PC-9 (cell line): Measurements from ENCODE around the gene INO80E. TPM values are rescaled to one million over a fixed set of nuclear protein-coding genes. Genes with fewer than 3 reads are reported as not detected.

Experiments
- BruUV-seq: library from RNA; stranded (reverse); fragments of 400-500 nt; replicated peaks from 2 replicates; lab custom pipeline; 2021; lab: Mats Ljungman, UMichigan
- CTCF ChIA-PET: fragments of 300-600 bp; sonication (Branson Sonifier 250); formaldehyde crosslinking; loops from one replicate; lab custom pipeline; 2022; ENCODE audit warnings: antibody characterized with exemption; lab: Charles Lee
- POLR2A ChIA-PET: fragments of 300-600 bp; sonication (Branson Sonifier 250); formaldehyde crosslinking; loops from one replicate; lab custom pipeline; 2022; ENCODE audit warnings: antibody characterized with exemption; ENCODE audit not compliant: unreplicated experiment; lab: Charles Lee
- DNase-seq, 2 experiments: peaks; one replicate each; pipeline versions ENCODE4 v3.0.0 to v3.0.0-alpha.2; 2015 to 2022; ENCODE audit warnings: mixed read lengths in 1 of 2
- H2AFZ ChIP-seq: fragments of 200-600 bp; sonication (generic); 2 replicates; pipeline ENCODE4 v1.8.1; 2017; ENCODE audit warnings: antibody characterized with exemption
- H3F3A ChIP-seq: fragments of 200-600 bp; sonication (generic); 2 replicates; pipeline ENCODE4 v1.8.1; 2017; ENCODE audit warnings: antibody characterized with exemption, mild to moderate bottlenecking, low read depth; ENCODE audit not compliant: insufficient read depth
- H3K27ac ChIP-seq: fragments of 200-600 bp; sonication (generic); 2 replicates; pipeline ENCODE4 v1.6.1; 2016; ENCODE audit warnings: mixed run types
- H3K27me3 ChIP-seq: fragments of 200-600 bp; sonication (generic); 2 replicates; pipeline ENCODE4 v1.6.1; 2016; ENCODE audit warnings: low read depth, mixed run types; ENCODE audit not compliant: insufficient read depth
- H3K36me3 ChIP-seq: fragments of 200-600 bp; sonication (generic); 2 replicates; pipeline ENCODE4 v1.6.1; 2016; ENCODE audit warnings: low read depth, mixed run types
- H3K4me1 ChIP-seq: fragments of 200-600 bp; sonication (generic); replicated peaks from 2 replicates; pipeline ENCODE4 v1.6.1; 2016; ENCODE audit warnings: mixed run types; ENCODE audit not compliant: insufficient read depth
- H3K4me2 ChIP-seq: fragments of 200-600 bp; sonication (generic); 2 replicates; pipeline ENCODE4 v1.6.1; 2017; ENCODE audit warnings: mixed run types
- H3K4me3 ChIP-seq: fragments of 200-600 bp; sonication (generic); 2 replicates; pipeline ENCODE4 v1.6.1; 2016; ENCODE audit warnings: mixed run types
- H3K79me2 ChIP-seq: fragments of 200-600 bp; sonication (generic); 2 replicates; pipeline ENCODE4 v1.6.1; 2017; ENCODE audit warnings: low read depth, mixed run types
- H3K9me2 ChIP-seq: fragments of 200-600 bp; sonication (generic); 2 replicates; pipeline ENCODE4 v1.8.1; 2017; ENCODE audit warnings: mild to moderate bottlenecking; ENCODE audit not compliant: insufficient read depth
- H3K9me3 ChIP-seq: fragments of 200-600 bp; sonication (generic); 2 replicates; pipeline ENCODE4 v1.8.1; 2016; ENCODE audit warnings: low read depth; ENCODE audit not compliant: insufficient read depth
- H4K20me1 ChIP-seq: fragments of 200-600 bp; sonication (generic); 2 replicates; pipeline ENCODE4 v1.8.1; 2017; ENCODE audit not compliant: insufficient read depth
- EZH2 ChIP-seq: fragments of 200-600 bp; sonication (generic); IDR thresholded peaks from 2 replicates; pipeline ENCODE4 v1.8.0; 2017; ENCODE audit warnings: antibody characterized with exemption, low read depth
- intact Hi-C: fragments of 100-400 bp; cut with micrococcal nuclease; formaldehyde crosslinking; loops from one replicate; pipeline ENCODE4 v1.10.0; 2022; ENCODE audit not compliant: unreplicated experiment
- total RNA-seq: library from RNA; stranded (reverse); gene quantifications from 2 replicates; pipeline ENCODE4 v1.2.3, GENCODE V29; 2021
- TF ChIP-seq, protein P1 (sequence below): fragments of 200-600 bp; sonication (generic); conservative IDR thresholded peaks from 2 replicates; pipeline ENCODE4 v1.6.1; 2017; ENCODE audit warnings: mixed run types, antibody characterized with exemption, mild to moderate bottlenecking, moderate library complexity

Gene INO80E
- total RNA-seq, 1 experiment from 2014 or later = 102 TPM

DNA sequence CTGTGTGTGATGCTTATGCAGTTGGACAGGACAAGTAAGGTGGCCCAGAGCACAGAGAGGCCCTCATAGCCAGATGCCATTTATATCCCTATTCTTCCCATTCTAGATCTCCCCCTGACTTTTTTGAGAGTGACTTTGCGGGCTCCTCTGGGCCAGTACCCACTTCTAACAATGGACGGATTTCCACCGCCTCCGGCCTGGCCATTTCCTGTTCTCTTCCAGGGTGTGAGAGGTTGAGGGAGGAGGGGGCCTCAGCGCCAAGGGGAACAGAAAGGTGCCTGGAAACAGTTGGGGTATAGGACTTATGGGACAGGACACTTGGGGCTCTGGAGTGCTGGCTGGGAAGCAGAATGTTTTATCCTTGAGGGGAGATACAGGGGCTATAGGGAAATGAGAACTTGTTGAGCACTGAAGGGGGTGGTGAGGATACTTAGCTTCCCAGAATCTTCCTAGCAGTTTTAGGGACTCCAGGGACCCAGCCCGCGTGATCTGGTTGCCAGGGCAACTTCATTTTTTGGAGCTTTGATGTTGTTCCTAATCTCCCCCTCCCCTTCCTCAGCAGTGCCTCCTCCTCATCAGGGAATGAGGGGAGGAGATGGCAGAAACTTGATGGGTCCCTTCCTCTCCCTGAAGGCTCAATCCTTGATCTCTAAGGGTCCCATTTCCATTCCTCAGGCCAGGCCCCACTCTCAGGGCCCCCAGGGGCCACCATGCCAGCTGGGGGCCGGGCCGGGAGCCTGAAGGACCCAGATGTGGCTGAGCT is 18.8 kb upstream of the INO80E start:
- ChIA-PET CTCF (no interaction called here), POLR2A (interaction anchor here (0.6 kb wide), 1 partner anchor 21 kb away, joined by 6 read pairs; no protein-coding TSS in a partner anchor)
- BruUV-seq = no TSS peak
- TF ChIP-seq EZH2 = no peak
- TF ChIP-seq, protein P1, sequence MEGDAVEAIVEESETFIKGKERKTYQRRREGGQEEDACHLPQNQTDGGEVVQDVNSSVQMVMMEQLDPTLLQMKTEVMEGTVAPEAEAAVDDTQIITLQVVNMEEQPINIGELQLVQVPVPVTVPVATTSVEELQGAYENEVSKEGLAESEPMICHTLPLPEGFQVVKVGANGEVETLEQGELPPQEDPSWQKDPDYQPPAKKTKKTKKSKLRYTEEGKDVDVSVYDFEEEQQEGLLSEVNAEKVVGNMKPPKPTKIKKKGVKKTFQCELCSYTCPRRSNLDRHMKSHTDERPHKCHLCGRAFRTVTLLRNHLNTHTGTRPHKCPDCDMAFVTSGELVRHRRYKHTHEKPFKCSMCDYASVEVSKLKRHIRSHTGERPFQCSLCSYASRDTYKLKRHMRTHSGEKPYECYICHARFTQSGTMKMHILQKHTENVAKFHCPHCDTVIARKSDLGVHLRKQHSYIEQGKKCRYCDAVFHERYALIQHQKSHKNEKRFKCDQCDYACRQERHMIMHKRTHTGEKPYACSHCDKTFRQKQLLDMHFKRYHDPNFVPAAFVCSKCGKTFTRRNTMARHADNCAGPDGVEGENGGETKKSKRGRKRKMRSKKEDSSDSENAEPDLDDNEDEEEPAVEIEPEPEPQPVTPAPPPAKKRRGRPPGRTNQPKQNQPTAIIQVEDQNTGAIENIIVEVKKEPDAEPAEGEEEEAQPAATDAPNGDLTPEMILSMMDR = no peak
- H3K79me2 ChIP-seq = peaks cover 41% of the 10 kb centered on the region
- no peaks in the 10 kb centered on the region for H3K9me3 ChIP-seq
- intact Hi-C loops = no loop called here
- H3K9me2 ChIP-seq = no peaks in the 10 kb centered on the region
- peaks cover 35% of the 10 kb centered on the region for H3K36me3 ChIP-seq
- H3K27ac ChIP-seq = no peak overlapping the region
- H3K4me2 ChIP-seq = no peak overlapping the region
- peaks cover 11% of the 10 kb centered on the region; the same call in 1 of the 2 replicates for H3F3A ChIP-seq
- H4K20me1 ChIP-seq = peaks cover 21% of the 10 kb centered on the region; the same call in 1 of the 2 replicates
- DNase-seq = no peak
- H3K4me3 ChIP-seq = no peak overlapping the region
- H2AFZ ChIP-seq = no peak overlapping the region
- no peaks in the 10 kb centered on the region for H3K27me3 ChIP-seq
- H3K4me1 ChIP-seq = peaks cover 19% of the 10 kb centered on the region

DNA sequence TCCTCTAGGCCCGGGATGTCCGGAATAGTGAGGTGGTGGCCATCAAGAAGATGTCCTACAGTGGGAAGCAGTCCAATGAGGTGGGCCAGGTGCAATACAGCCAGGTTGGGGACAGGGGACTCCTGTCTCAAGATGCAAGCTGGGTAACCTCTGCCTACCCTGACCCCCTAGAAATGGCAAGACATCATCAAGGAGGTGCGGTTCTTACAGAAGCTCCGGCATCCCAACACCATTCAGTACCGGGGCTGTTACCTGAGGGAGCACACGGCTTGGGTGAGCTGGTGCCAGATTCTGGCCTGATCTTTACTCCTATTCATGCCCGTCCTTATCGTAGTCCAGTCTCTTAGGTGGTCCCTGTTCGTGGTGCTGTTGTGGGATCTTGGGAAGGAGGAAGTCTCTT is 18.0 kb upstream of the INO80E start:
- Histone ChIP-seq H3K4me3 (no peak overlapping the region), H3K27ac (no peak overlapping the region), H3K4me1 (peaks cover 19% of the 10 kb centered on the region), H3K27me3 (no peaks in the 10 kb centered on the region), H3K4me2 (no peak overlapping the region), H3K9me3 (no peaks in the 10 kb centered on the region), H3K36me3 (peaks cover 35% of the 10 kb centered on the region), H2AFZ (no peak overlapping the region), H3K79me2 (peaks cover 41% of the 10 kb centered on the region), H3F3A (peaks cover 3% of the 10 kb centered on the region; the same call in 1 of the 2 replicates), H4K20me1 (peaks cover 21% of the 10 kb centered on the region; the same call in 1 of the 2 replicates), H3K9me2 (no peaks in the 10 kb centered on the region)
- no TSS peak for BruUV-seq
- intact Hi-C loops = no loop called here
- POLR2A ChIA-PET = interaction anchor here (0.5 kb wide), 1 partner anchor 16 kb away, joined by 3 read pairs; the partner anchor contains the start of gene TMEM219
- TF ChIP-seq EZH2 = no peak
- TF ChIP-seq, protein P1 = no peak
- CTCF ChIA-PET = no interaction called here
- no peak for DNase-seq

DNA sequence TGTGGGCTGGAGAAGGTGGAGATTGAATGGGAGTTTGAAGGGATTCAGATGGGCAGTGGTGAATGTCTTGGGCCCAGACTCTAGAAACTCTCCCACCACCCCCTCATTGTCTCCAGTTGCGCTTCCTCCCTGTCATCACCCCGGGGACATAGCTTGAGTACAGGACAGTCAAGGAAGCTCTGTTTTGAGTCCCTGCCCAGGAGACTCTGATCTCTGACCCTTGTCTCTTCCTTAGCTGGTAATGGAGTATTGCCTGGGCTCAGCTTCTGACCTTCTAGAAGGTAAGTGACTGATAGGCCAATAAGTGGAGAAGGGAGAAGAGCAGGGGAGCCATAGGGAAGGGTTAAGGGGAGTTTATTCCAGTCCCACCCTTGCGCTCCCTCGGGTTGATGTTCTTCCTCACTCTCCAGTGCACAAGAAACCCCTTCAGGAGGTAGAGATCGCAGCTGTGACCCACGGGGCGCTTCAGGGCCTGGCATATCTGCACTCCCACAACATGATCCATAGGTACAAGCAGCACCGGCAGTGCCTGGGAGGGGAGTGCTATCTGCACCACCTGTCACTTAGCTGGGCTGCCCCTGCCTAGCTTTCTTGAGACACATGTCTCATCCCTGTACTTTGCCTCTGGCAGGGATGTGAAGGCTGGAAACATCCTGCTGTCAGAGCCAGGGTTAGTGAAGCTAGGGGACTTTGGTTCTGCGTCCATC is 17.3 kb upstream of the INO80E start:
- TF ChIP-seq EZH2 = no peak
- TF ChIP-seq, protein P1 = no peak
- H3K27ac ChIP-seq = no peak overlapping the region
- H3F3A ChIP-seq = no peaks in the 10 kb centered on the region
- peaks cover 21% of the 10 kb centered on the region; the same call in 1 of the 2 replicates for H4K20me1 ChIP-seq
- H3K27me3 ChIP-seq = no peaks in the 10 kb centered on the region
- peaks cover 40% of the 10 kb centered on the region for H3K36me3 ChIP-seq
- H3K9me2 ChIP-seq = no peaks in the 10 kb centered on the region
- BruUV-seq = no TSS peak
- H3K4me1 ChIP-seq = peaks cover 19% of the 10 kb centered on the region
- H3K79me2 ChIP-seq = peaks cover 41% of the 10 kb centered on the region
- ChIA-PET POLR2A (interaction anchor here (0.5 kb wide), 1 partner anchor 17 kb away, joined by 3 read pairs; the partner anchor contains the start of gene TMEM219), CTCF (interaction anchor here (0.5 kb wide), 1 partner anchor 39 kb away, joined by 5 read pairs; no protein-coding TSS in a partner anchor)
- no peak overlapping the region for H3K4me2 ChIP-seq
- DNase-seq = no peak
- no peak overlapping the region for H2AFZ ChIP-seq
- H3K4me3 ChIP-seq = no peak overlapping the region
- no peaks in the 10 kb centered on the region for H3K9me3 ChIP-seq
- intact Hi-C loops = no loop called here
